RWPE2 (cell line): Measurements from ENCODE around the gene FUBP3.

Source experiments
- ATAC-seq: fragments of 200-7000 bp; cut with Tn5 transposase; 3 replicates; pipeline ENCODE4 v1.9.1; 2021; ENCODE audit warnings: low read depth
- DNase-seq: peaks from one replicate; pipeline ENCODE4 v3.0.0-alpha.2; 2020; ENCODE audit warnings: low spot score
- H3K27ac ChIP-seq: fragments of 450-650 bp; 2 replicates; pipeline ENCODE4 v1.5.1; 2017; ENCODE audit warnings: mild to moderate bottlenecking; ENCODE audit not compliant: poor library complexity, severe bottlenecking
- H3K27me3 ChIP-seq: fragments of 250-450 bp; sonication (Bioruptor Pico); 2 replicates; pipeline ENCODE4 v1.5.1; 2021; ENCODE audit warnings: mild to moderate bottlenecking, moderate library complexity; ENCODE audit not compliant: insufficient read depth, poor library complexity, severe bottlenecking
- H3K36me3 ChIP-seq: fragments of 250-450 bp; sonication (Bioruptor Pico); 2 replicates; pipeline ENCODE4 v1.5.1; 2020; ENCODE audit warnings: low read depth, mild to moderate bottlenecking, moderate library complexity
- H3K4me1 ChIP-seq: fragments of 250-450 bp; sonication (Bioruptor Pico); 2 replicates; pipeline ENCODE4 v1.5.1; 2021; ENCODE audit warnings: mild to moderate bottlenecking, moderate library complexity; ENCODE audit not compliant: insufficient read depth, poor library complexity, severe bottlenecking
- H3K4me3 ChIP-seq: fragments of 250-450 bp; sonication (Bioruptor Pico); 2 replicates; pipeline ENCODE4 v1.5.1; 2021; ENCODE audit warnings: mild to moderate bottlenecking, moderate library complexity; ENCODE audit not compliant: severe bottlenecking
- H3K9me3 ChIP-seq: fragments of 250-450 bp; sonication (Bioruptor Pico); 2 replicates; pipeline ENCODE4 v1.5.1; 2021; ENCODE audit warnings: mild to moderate bottlenecking, moderate library complexity; ENCODE audit not compliant: severe bottlenecking
- CTCF ChIP-seq: fragments of 450-650 bp; IDR thresholded peaks from one replicate; pipeline ENCODE4 v1.5.1; 2017; ENCODE audit warnings: mild to moderate bottlenecking, moderate library complexity; ENCODE audit not compliant: poor library complexity, severe bottlenecking

Gene FUBP3

GRCh38 chr9:130642926-130643325, 63.5 kb downstream of the FUBP3 start:
- TF ChIP-seq CTCF = no peak
- Histone ChIP-seq H3K27me3 (no peaks in the 10 kb centered on the region), H3K9me3 (no peaks in the 10 kb centered on the region), H3K27ac (no peak overlapping the region), H3K4me3 (no peak overlapping the region), H3K36me3 (peaks cover 3% of the 10 kb centered on the region; the same call in 1 of the 2 replicates), H3K4me1 (no peaks in the 10 kb centered on the region)
- no peak for DNase-seq
- no peak for ATAC-seq

GRCh38 chr9:130651221-130651620, 71.8 kb downstream of the FUBP3 start:
- no peak overlapping the region for H3K27ac ChIP-seq
- H3K4me1 ChIP-seq = no peaks in the 10 kb centered on the region
- no peaks in the 10 kb centered on the region for H3K9me3 ChIP-seq
- H3K4me3 ChIP-seq = no peak overlapping the region
- no peak for DNase-seq
- H3K36me3 ChIP-seq = no peaks in the 10 kb centered on the region
- no peak for ATAC-seq
- H3K27me3 ChIP-seq = peaks cover 9% of the 10 kb centered on the region
- no peak for TF ChIP-seq CTCF

GRCh38 chr9:130651752-130652151, 72.4 kb downstream of the FUBP3 start:
- DNase-seq (no peak), ATAC-seq (no peak)
- Histone ChIP-seq H3K4me3 (no peak overlapping the region), H3K36me3 (no peaks in the 10 kb centered on the region), H3K27me3 (peaks cover 14% of the 10 kb centered on the region), H3K4me1 (no peaks in the 10 kb centered on the region), H3K27ac (no peak overlapping the region), H3K9me3 (no peaks in the 10 kb centered on the region)
- no peak for TF ChIP-seq CTCF

- Histone ChIP-seq H3K36me3 (no peaks in the 10 kb centered on the region), H3K27ac (no peak overlapping the region), H3K4me3 (no peak overlapping the region), H3K4me1 (no peaks in the 10 kb centered on the region), H3K27me3 (peaks cover 45% of the 10 kb centered on the region), H3K9me3 (peaks cover 5% of the 10 kb centered on the region)
- no peak for TF ChIP-seq CTCF
- DNase-seq = no peak
- ATAC-seq = no peak
These were observed 75.5 kb downstream of the FUBP3 start for GRCh38 chr9:130654879-130655278.

- no peak overlapping the region for H3K4me3 ChIP-seq
- peaks cover 88% of the 10 kb centered on the region for H3K27me3 ChIP-seq
- no peak for TF ChIP-seq CTCF
- H3K4me1 ChIP-seq = no peaks in the 10 kb centered on the region
- H3K36me3 ChIP-seq = no peaks in the 10 kb centered on the region
- peak; percentile 51 for DNase-seq
- H3K27ac ChIP-seq = no peak overlapping the region
- no peak for ATAC-seq
- peaks cover 5% of the 10 kb centered on the region for H3K9me3 ChIP-seq
These were observed 79.7 kb downstream of the FUBP3 start for GRCh38 chr9:130658893-130659698.
